GM18502 (cell line): Measurements from ENCODE around the gene PNPLA2.

ENCODE experiments used
- ATAC-seq: cut with Tn5 transposase; IDR thresholded peaks from one replicate; pipeline ENCODE4 v1.9.1; 2021; ENCODE audit warnings: mild to moderate bottlenecking; ENCODE audit not compliant: unreplicated experiment, poor library complexity

Gene PNPLA2

GRCh38 chr11:796565-797295 is 22.0 kb upstream of the PNPLA2 start:
- ATAC-seq, result no peak

GRCh38 chr11:797296-798092 is 21.2 kb upstream of the PNPLA2 start:
- peak; percentile 47 for ATAC-seq

GRCh38 chr11:798093-798713 is 20.5 kb upstream of the PNPLA2 start, which contains the start of gene SLC25A22:
SLC25A22 (minus strand) TSS chr11:798281; CDS start chr11:795006, 3,275 bp downstream.
- peak; percentile 68 for ATAC-seq

- ATAC-seq, result no peak
Measured at GRCh38 chr11:799641-800316, 18.9 kb upstream of the PNPLA2 start.

GRCh38 chr11:800473-800872 is 18.2 kb upstream of the PNPLA2 start:
- no peak for ATAC-seq

- ATAC-seq, result no peak
Measured at GRCh38 chr11:801097-801780, 17.5 kb upstream of the PNPLA2 start.

GRCh38 chr11:802018-802617 is 16.6 kb upstream of the PNPLA2 start:
- ATAC-seq, result no peak

GRCh38 chr11:802693-803466 is 15.8 kb upstream of the PNPLA2 start:
- ATAC-seq, result no peak

GRCh38 chr11:803467-803742 is 15.3 kb upstream of the PNPLA2 start:
- no peak for ATAC-seq

GRCh38 chr11:803770-804598 is 14.7 kb upstream of the PNPLA2 start:
- no peak for ATAC-seq

- ATAC-seq, result no peak
Measured at GRCh38 chr11:804599-804964, 14.1 kb upstream of the PNPLA2 start.

- no peak for ATAC-seq
Measured at GRCh38 chr11:808427-809286, 10.1 kb upstream of the PNPLA2 start.

- peak; percentile 80 for ATAC-seq
Measured at GRCh38 chr11:809287-810039, 9.3 kb upstream of the PNPLA2 start, which contains the start of gene RPLP2. RPLP2 (plus strand) TSS chr11:809967; CDS start chr11:810235, 268 bp downstream.

- ATAC-seq, result no peak
Measured at GRCh38 chr11:810040-810567, 8.6 kb upstream of the PNPLA2 start.

GRCh38 chr11:811446-812245 is 7.1 kb upstream of the PNPLA2 start:
- ATAC-seq, result no peak

GRCh38 chr11:812390-812789 is 6.3 kb upstream of the PNPLA2 start:
- ATAC-seq, result no peak
